Neural progenitor cell (in vitro differentiated cells): ENCODE measurements around the gene MYO10. TPM values are rescaled to one million over a fixed set of nuclear protein-coding genes. Genes with fewer than 3 reads are reported as not detected.

Experiments used
- DNase-seq: peaks from one replicate; pipeline ENCODE4 v3.0.0-alpha.2; 2016; ENCODE audit warnings: low spot score
- H2AFZ ChIP-seq: fragments of 200-600 bp; sonication (generic); replicated peaks from 2 replicates; pipeline ENCODE4 v1.6.1; 2016; ENCODE audit warnings: antibody characterized with exemption
- H3F3A ChIP-seq: fragments of 200-600 bp; sonication (generic); 2 replicates; pipeline ENCODE4 v1.6.1; 2016; ENCODE audit warnings: antibody characterized with exemption, low read depth
- H3K27ac ChIP-seq: fragments of 200-600 bp; sonication (generic); 2 replicates; pipeline ENCODE4 v1.5.1; 2016; ENCODE audit warnings: mild to moderate bottlenecking
- H3K27me3 ChIP-seq: fragments of 200-600 bp; sonication (generic); 2 replicates; pipeline ENCODE4 v1.6.1; 2016; ENCODE audit warnings: mild to moderate bottlenecking, moderate library complexity
- H3K36me3 ChIP-seq: fragments of 200-600 bp; sonication (generic); 2 replicates; pipeline ENCODE4 v1.5.1; 2016
- H3K4me1 ChIP-seq: fragments of 200-600 bp; sonication (generic); 2 replicates; pipeline ENCODE4 v1.6.1; 2016; ENCODE audit warnings: mixed run types
- H3K4me2 ChIP-seq: fragments of 200-600 bp; sonication (generic); 2 replicates; pipeline ENCODE4 v1.6.1; 2016
- H3K4me3 ChIP-seq: fragments of 200-600 bp; sonication (generic); 2 replicates; pipeline ENCODE4 v1.5.1; 2016
- H3K79me2 ChIP-seq: fragments of 200-600 bp; sonication (generic); 2 replicates; pipeline ENCODE4 v1.6.1; 2016; ENCODE audit warnings: low read depth
- H3K9ac ChIP-seq: fragments of 200-600 bp; sonication (generic); 2 replicates; pipeline ENCODE4 v1.6.1; 2016
- H3K9me3 ChIP-seq: fragments of 200-600 bp; sonication (generic); 2 replicates; pipeline ENCODE4 v1.5.1; 2016; ENCODE audit warnings: low read depth
- H4K20me1 ChIP-seq: fragments of 200-600 bp; sonication (generic); 2 replicates; pipeline ENCODE4 v1.6.1; 2016; ENCODE audit warnings: low read depth
- H3K27ac Mint-ChIP-seq: 3 replicates; pipeline ENCODE4 v1.8.0; 2021; ENCODE audit warnings: mixed read lengths
- H3K27me3 Mint-ChIP-seq: 2 replicates; pipeline ENCODE4 v1.8.0; 2022; ENCODE audit warnings: low read depth, mild to moderate bottlenecking, inconsistent platforms, moderate library complexity, mixed read lengths; ENCODE audit not compliant: insufficient read depth
- H3K36me3 Mint-ChIP-seq: 3 replicates; pipeline ENCODE4 v1.8.0; 2021; ENCODE audit warnings: mixed read lengths
- H3K4me1 Mint-ChIP-seq: 3 replicates; pipeline ENCODE4 v1.8.0; 2021; ENCODE audit warnings: mixed read lengths
- H3K4me3 Mint-ChIP-seq: 3 replicates; pipeline ENCODE4 v1.8.0; 2021; ENCODE audit warnings: mild to moderate bottlenecking, moderate library complexity, mixed read lengths
- H3K9me3 Mint-ChIP-seq: 3 replicates; pipeline ENCODE4 v1.8.0; 2020; ENCODE audit warnings: mixed read lengths
- EZH2 ChIP-seq: fragments of 200-600 bp; sonication (generic); IDR thresholded peaks from 2 replicates; pipeline ENCODE4 v1.6.1; 2017; ENCODE audit warnings: antibody characterized with exemption, mild to moderate bottlenecking, moderate library complexity
- EZH2phosphoT487 ChIP-seq: fragments of 200-600 bp; sonication (generic); IDR thresholded peaks from 2 replicates; pipeline ENCODE4 v1.6.1; 2017; ENCODE audit warnings: antibody characterized with exemption
- total RNA-seq: library from RNA; depleted of rRNA; stranded (reverse); fragments of >200 nt; gene quantifications from 2 replicates; pipeline ENCODE4 v1.2.3, GENCODE V29; 2015; ENCODE audit warnings: low replicate concordance
- TF ChIP-seq, protein P1 (sequence below): fragments of 200-600 bp; sonication (generic); IDR thresholded peaks from 2 replicates; pipeline ENCODE4 v1.5.1; 2017; ENCODE audit warnings: antibody characterized with exemption, mild to moderate bottlenecking

MYO10 gene
- total RNA-seq, 1 donor from 2014 or later: 39.1 TPM

GRCh38 chr5:16961131-16961530, 25.0 kb upstream of the MYO10 start:
- H3K4me2 ChIP-seq: no peak overlapping the region
- Mint-ChIP-seq H3K27ac (no peak overlapping the region), H3K36me3 (no peaks in the 10 kb centered on the region), H3K27me3 (no peaks in the 10 kb centered on the region), H3K4me1 (peaks cover 10% of the 10 kb centered on the region), H3K9me3 (no peaks in the 10 kb centered on the region), H3K4me3 (no peak overlapping the region)
- H3K9ac ChIP-seq: no peak overlapping the region
- no peaks in the 10 kb centered on the region for H4K20me1 ChIP-seq
- H3K36me3 ChIP-seq: no peaks in the 10 kb centered on the region
- no peak overlapping the region for H2AFZ ChIP-seq
- H3K27ac ChIP-seq: no peak overlapping the region
- no peak for TF ChIP-seq EZH2phosphoT487
- TF ChIP-seq, protein P1, sequence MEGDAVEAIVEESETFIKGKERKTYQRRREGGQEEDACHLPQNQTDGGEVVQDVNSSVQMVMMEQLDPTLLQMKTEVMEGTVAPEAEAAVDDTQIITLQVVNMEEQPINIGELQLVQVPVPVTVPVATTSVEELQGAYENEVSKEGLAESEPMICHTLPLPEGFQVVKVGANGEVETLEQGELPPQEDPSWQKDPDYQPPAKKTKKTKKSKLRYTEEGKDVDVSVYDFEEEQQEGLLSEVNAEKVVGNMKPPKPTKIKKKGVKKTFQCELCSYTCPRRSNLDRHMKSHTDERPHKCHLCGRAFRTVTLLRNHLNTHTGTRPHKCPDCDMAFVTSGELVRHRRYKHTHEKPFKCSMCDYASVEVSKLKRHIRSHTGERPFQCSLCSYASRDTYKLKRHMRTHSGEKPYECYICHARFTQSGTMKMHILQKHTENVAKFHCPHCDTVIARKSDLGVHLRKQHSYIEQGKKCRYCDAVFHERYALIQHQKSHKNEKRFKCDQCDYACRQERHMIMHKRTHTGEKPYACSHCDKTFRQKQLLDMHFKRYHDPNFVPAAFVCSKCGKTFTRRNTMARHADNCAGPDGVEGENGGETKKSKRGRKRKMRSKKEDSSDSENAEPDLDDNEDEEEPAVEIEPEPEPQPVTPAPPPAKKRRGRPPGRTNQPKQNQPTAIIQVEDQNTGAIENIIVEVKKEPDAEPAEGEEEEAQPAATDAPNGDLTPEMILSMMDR: no peak
- no peak for TF ChIP-seq EZH2
- H3K4me3 ChIP-seq: no peak overlapping the region
- H3K4me1 ChIP-seq: peaks cover 12% of the 10 kb centered on the region
- no peaks in the 10 kb centered on the region for H3F3A ChIP-seq
- no peak for DNase-seq
- H3K79me2 ChIP-seq: no peaks in the 10 kb centered on the region
- no peaks in the 10 kb centered on the region for H3K27me3 ChIP-seq
- H3K9me3 ChIP-seq: no peaks in the 10 kb centered on the region

GRCh38 chr5:16957304-16958196, 21.5 kb upstream of the MYO10 start:
- H3K4me3 ChIP-seq: no peak overlapping the region
- H3K4me3 Mint-ChIP-seq: no peak overlapping the region
- H3K9me3 ChIP-seq: no peaks in the 10 kb centered on the region
- H4K20me1 ChIP-seq: no peaks in the 10 kb centered on the region
- H3K9ac ChIP-seq: no peak overlapping the region
- H2AFZ ChIP-seq: no peak overlapping the region
- H3K27ac ChIP-seq: no peak overlapping the region
- no peak overlapping the region for H3K27ac Mint-ChIP-seq
- no peaks in the 10 kb centered on the region for H3K27me3 Mint-ChIP-seq
- no peak for DNase-seq
- H3F3A ChIP-seq: no peaks in the 10 kb centered on the region
- no peaks in the 10 kb centered on the region for H3K36me3 Mint-ChIP-seq
- TF ChIP-seq, protein P1: no peak
- TF ChIP-seq EZH2 (no peak), EZH2phosphoT487 (no peak)
- no peaks in the 10 kb centered on the region for H3K9me3 Mint-ChIP-seq
- peaks cover 2% of the 10 kb centered on the region for H3K4me1 Mint-ChIP-seq
- no peaks in the 10 kb centered on the region for H3K4me1 ChIP-seq
- H3K36me3 ChIP-seq: no peaks in the 10 kb centered on the region
- no peak overlapping the region for H3K4me2 ChIP-seq
- no peaks in the 10 kb centered on the region for H3K27me3 ChIP-seq
- H3K79me2 ChIP-seq: no peaks in the 10 kb centered on the region

DNA sequence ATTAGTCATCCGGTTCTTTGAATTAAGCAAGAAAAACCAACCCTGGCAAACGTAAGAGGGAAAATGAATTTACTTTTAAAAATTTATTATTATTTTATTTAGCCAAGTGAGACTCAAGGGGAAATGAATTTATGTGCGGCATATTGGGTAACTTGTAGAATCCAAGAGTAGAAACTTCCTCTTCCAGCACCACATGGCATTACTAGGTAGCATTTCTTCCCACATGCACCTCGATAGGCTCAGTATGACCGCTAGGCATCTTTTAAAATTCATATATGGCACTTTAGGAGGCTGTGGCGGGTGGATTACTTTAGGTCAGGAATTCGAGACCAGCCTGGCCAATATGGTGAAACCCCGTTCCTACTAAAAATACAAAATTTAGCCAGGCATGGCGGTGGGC, 17.6 kb upstream of the MYO10 start:
- Histone ChIP-seq H3K4me2 (no peak overlapping the region), H4K20me1 (no peaks in the 10 kb centered on the region), H2AFZ (no peak overlapping the region), H3F3A (no peaks in the 10 kb centered on the region), H3K4me3 (no peak overlapping the region), H3K4me1 (no peaks in the 10 kb centered on the region), H3K9ac (no peak overlapping the region), H3K36me3 (no peaks in the 10 kb centered on the region), H3K27me3 (no peaks in the 10 kb centered on the region), H3K9me3 (no peaks in the 10 kb centered on the region), H3K27ac (no peak overlapping the region), H3K79me2 (no peaks in the 10 kb centered on the region)
- H3K4me1 Mint-ChIP-seq: peaks cover 2% of the 10 kb centered on the region
- H3K36me3 Mint-ChIP-seq: no peaks in the 10 kb centered on the region
- no peaks in the 10 kb centered on the region for H3K9me3 Mint-ChIP-seq
- no peak for TF ChIP-seq EZH2phosphoT487
- no peak for TF ChIP-seq EZH2
- TF ChIP-seq, protein P1: no peak
- no peaks in the 10 kb centered on the region for H3K27me3 Mint-ChIP-seq
- H3K4me3 Mint-ChIP-seq: no peak overlapping the region
- no peak for DNase-seq
- H3K27ac Mint-ChIP-seq: no peak overlapping the region
